Measurements from ENCODE around the gene PSMD11.

GRCh38 chr17:32488604-32489180, 44.4 kb downstream of the PSMD11 start:
- TF ChIP-seq BHLHE40 (IDR thresholded peaks at IDR 0.05; ENCODE audit: borderline replicate concordance) (no peak), LEF1 (IDR thresholded peaks at IDR 0.05; ENCODE audit: borderline replicate concordance) (no peak), FOXM1 (IDR thresholded peaks at IDR 0.05; ENCODE audit: borderline replicate concordance) (no peak), ZNF384 (IDR thresholded peaks at IDR 0.05) (no peak), NFRKB (IDR thresholded peaks at IDR 0.05) (no peak)
